Measurements from ENCODE around the gene B3GALT5. TPM values are rescaled to one million over a fixed set of nuclear protein-coding genes. Genes with fewer than 3 reads are reported as not detected.

B3GALT5 gene
- total RNA-seq, 1 donor from 2014 or later, result 1.9 TPM

GRCh38 chr21:39675590-39675989 is 62.9 kb downstream of the B3GALT5 start:
- H3K4me1 Mint-ChIP-seq, result peaks cover 22% of the 10 kb centered on the region
- DNase-seq (ENCODE audit: low read depth, low spot score), result no peak
- H3K4me3 Mint-ChIP-seq, result no peak overlapping the region
- H3K9me3 Mint-ChIP-seq, result peaks cover 8% of the 10 kb centered on the region
- no peaks in the 10 kb centered on the region for H3K36me3 Mint-ChIP-seq (ENCODE audit: low read depth)
- peak overlapping the region; percentile 53 for H3K27ac Mint-ChIP-seq (ENCODE audit: unreplicated experiment)
- H3K27me3 Mint-ChIP-seq (ENCODE audit: low read depth), result no peaks in the 10 kb centered on the region
- TF ChIP-seq CTCF (conservative IDR thresholded peaks at IDR 0.05), result no peak

- H3K27me3 Mint-ChIP-seq (ENCODE audit: low read depth), result no peaks in the 10 kb centered on the region
- H3K27ac Mint-ChIP-seq (ENCODE audit: unreplicated experiment), result peak overlapping the region; percentile 7
- H3K4me1 Mint-ChIP-seq, result peaks cover 22% of the 10 kb centered on the region
- no peak for TF ChIP-seq CTCF (conservative IDR thresholded peaks at IDR 0.05)
- no peak for DNase-seq (ENCODE audit: low read depth, low spot score)
- H3K4me3 Mint-ChIP-seq, result no peak overlapping the region
- peaks cover 8% of the 10 kb centered on the region for H3K9me3 Mint-ChIP-seq
- H3K36me3 Mint-ChIP-seq (ENCODE audit: low read depth), result no peaks in the 10 kb centered on the region
Measured at GRCh38 chr21:39675993-39676661, 63.4 kb downstream of the B3GALT5 start.

GRCh38 chr21:39680216-39680615 is 67.5 kb downstream of the B3GALT5 start:
- Mint-ChIP-seq H3K27ac (ENCODE audit: unreplicated experiment) (no peak overlapping the region), H3K27me3 (ENCODE audit: low read depth) (no peaks in the 10 kb centered on the region), H3K36me3 (ENCODE audit: low read depth) (peaks cover 2% of the 10 kb centered on the region), H3K4me1 (peaks cover 12% of the 10 kb centered on the region), H3K9me3 (peaks cover 15% of the 10 kb centered on the region), H3K4me3 (no peak overlapping the region)
- no peak for DNase-seq (ENCODE audit: low read depth, low spot score)
- no peak for TF ChIP-seq CTCF (conservative IDR thresholded peaks at IDR 0.05)

- no peak overlapping the region for H3K4me3 Mint-ChIP-seq
- H3K36me3 Mint-ChIP-seq (ENCODE audit: low read depth), result peaks cover 2% of the 10 kb centered on the region
- no peak for DNase-seq (ENCODE audit: low read depth, low spot score)
- no peak for TF ChIP-seq CTCF (conservative IDR thresholded peaks at IDR 0.05)
- peaks cover 15% of the 10 kb centered on the region for H3K9me3 Mint-ChIP-seq
- peaks cover 4% of the 10 kb centered on the region for H3K4me1 Mint-ChIP-seq
- no peaks in the 10 kb centered on the region for H3K27me3 Mint-ChIP-seq (ENCODE audit: low read depth)
- H3K27ac Mint-ChIP-seq (ENCODE audit: unreplicated experiment), result no peak overlapping the region
Measured at GRCh38 chr21:39681257-39681656, 68.5 kb downstream of the B3GALT5 start.

- Mint-ChIP-seq H3K27me3 (ENCODE audit: low read depth) (no peaks in the 10 kb centered on the region), H3K9me3 (peaks cover 15% of the 10 kb centered on the region), H3K36me3 (ENCODE audit: low read depth) (peaks cover 2% of the 10 kb centered on the region), H3K27ac (ENCODE audit: unreplicated experiment) (no peak overlapping the region), H3K4me1 (no peaks in the 10 kb centered on the region), H3K4me3 (no peak overlapping the region)
- DNase-seq (ENCODE audit: low read depth, low spot score), result no peak
- TF ChIP-seq CTCF (conservative IDR thresholded peaks at IDR 0.05), result no peak
Measured at GRCh38 chr21:39681845-39682244, 69.1 kb downstream of the B3GALT5 start.
